Activated CD8-positive, alpha-beta memory T cell treated with anti-CD3 and anti-CD28 coated beads, Interleukin-2, amount 50 U/mL, for 48 hours (primary cell): ENCODE results near the gene RB1.

Experiments used
- DNase-seq: peaks from one replicate; pipeline ENCODE4 v3.0.0-alpha.2; 2020

Gene RB1

GRCh38 chr13:48303359-48304142, at the start of gene RB1:
Gene RB1, plus strand, starts transcription at chr13:48303751. Its CDS starts 162 bp downstream, at chr13:48303913.
- DNase-seq = peak; percentile 94

GRCh38 chr13:48253849-48254248, 49.7 kb upstream of the RB1 start:
- DNase-seq = no peak

DNA sequence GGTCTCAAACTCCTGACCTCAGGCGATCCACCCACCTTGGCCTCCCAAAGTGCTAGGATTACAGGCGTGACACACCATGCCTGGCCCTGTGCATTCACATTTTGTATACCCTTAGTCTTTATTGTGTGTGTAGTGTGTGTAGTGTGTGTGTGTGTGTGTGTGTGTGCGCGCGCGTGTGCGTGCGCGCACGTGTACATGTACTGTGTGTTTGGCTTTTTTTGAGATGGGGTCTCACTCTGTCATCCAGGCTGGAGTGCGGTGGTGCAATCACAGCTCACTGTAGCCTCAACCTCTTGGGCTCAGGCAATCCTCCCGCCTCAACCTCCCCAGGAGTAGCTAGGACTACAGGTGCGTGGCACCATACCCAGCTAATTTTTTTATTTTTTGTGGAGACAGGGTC, 48.5 kb upstream of the RB1 start:
- DNase-seq = no peak

DNA sequence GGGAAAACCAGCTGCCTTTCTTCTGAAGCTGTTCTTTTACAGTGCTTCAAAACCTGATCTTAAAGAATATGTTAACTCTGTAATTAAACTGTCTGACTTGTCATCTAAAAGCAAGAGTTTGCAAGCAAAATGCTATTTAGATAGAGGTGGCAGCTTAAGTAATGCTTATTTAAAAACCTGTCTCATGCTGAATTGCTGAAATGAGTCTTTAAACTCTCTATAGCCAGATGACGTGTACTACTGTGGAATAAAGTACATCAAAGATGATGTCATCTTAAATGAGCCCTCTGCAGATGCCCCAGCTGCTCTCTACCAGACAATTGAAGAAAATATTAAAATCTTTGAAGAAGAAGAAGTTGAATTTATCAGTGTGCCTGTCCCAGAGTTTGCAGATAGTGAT, 47.6 kb upstream of the RB1 start:
- no peak for DNase-seq

- DNase-seq = no peak
Measured at GRCh38 chr13:48258002-48258401, 45.5 kb upstream of the RB1 start.

GRCh38 chr13:48258430-48258829, 45.1 kb upstream of the RB1 start:
- DNase-seq = no peak

- DNase-seq = no peak
Measured at GRCh38 chr13:48260970-48261369, 42.6 kb upstream of the RB1 start.

DNA sequence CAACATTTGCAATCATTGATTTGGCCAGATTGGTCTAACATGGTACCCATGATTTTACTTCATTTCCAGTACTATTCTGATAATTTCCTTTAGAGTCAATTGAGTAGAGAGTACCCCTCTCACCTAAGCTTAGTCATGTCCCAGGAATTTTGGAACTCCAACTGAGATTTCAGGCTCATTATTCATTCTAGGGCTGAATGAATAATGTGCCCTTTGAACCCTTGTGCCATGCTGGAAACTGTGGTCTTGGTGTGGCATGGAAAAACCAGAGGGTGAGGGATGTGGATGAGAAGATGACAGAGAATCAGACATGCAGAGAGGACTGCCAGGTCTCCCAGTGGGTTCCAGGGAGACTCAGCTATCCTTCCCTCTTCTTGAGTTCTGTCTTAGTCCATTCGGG, 40.4 kb upstream of the RB1 start:
- no peak for DNase-seq

DNA sequence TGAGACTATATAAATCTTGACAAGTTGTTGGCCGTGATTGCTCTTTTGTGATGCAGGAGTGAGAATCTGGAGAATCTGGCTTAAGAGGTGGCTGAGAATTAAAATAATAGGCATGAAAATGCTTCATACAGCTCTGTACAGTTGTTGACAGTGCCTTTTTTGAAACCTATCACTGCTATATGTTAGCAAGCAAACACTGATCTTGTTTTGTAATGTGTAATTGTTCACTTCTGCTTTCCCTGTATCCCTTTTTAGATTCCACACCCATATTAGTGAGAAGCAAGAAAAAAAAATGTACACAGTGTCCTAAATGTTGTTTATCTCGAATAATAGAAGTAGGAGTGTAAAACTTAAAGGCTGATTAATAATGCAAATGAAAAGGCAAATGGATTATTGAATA, 39.5 kb upstream of the RB1 start:
- no peak for DNase-seq

DNA sequence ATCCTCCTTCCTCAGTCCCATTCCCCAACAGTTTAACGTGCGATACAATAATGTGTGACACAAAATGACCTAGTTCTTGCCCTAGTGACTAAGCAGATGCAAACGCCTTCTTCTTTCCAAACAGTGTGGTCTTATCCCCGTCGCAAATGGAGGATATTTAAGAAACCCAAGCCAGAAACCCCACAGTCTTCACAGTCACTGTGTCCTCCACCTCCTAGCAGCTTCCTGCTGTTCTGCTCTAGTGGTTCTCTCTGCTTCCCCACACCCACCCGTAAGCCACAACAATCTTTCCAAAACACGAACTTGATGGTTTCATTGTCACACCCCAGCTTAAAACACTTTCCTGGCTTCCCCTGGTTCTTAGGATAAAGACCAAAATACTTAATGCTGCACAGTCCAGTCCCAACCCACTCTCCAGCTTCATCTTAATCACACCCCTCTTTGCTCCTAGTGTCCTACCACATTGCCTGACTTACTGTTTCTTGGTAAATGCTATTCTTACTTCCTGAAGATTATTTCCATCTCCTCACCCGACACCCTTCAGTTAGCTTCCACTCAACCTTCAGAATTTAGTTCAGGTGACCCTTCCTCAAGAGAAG, 38.2 kb upstream of the RB1 start:
- DNase-seq = no peak

DNA sequence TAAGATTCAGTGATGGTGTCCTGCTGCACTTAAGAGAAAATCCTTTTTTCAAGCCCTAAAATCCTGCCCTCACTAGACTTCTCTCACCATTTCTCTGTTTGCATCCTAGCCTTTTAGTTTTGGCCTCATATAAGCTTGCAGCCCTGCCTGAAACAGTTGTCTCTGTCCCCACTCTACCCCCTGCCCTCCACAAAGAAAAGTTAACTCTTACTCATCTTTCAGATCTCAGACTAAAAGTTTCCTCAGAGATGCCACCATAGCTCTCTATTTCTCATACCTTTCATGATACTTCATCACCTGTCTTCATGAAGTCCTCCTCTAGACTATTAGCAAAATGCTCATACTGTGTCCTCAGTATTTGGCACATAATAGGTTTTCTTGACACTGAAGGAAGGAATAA, 37.4 kb upstream of the RB1 start:
- DNase-seq = no peak

- DNase-seq = no peak
Measured at GRCh38 chr13:48266701-48267639, 36.6 kb upstream of the RB1 start.

GRCh38 chr13:48268019-48268418, 35.5 kb upstream of the RB1 start:
- no peak for DNase-seq

DNA sequence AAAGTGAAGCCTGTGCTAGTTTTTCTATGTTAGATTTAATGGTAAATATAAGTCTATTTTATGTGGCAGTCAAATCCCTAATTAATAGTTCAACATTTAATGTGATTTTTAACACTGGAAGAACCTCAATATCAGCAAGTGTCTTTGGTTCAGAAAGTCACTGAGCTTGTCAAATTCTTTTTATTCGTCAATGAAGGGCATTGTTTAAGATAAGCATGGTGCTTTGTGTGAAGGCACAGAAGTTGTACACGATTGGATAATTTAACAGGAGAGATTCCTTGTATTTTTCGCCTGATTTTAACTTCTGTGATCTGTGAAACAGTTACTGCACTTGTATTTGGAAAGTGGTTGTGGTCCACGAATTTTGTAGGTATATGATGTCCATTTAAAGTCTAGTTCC, 30.2 kb upstream of the RB1 start:
- DNase-seq = no peak

- no peak for DNase-seq
Measured at GRCh38 chr13:48275507-48275906, 28.0 kb upstream of the RB1 start.

DNA sequence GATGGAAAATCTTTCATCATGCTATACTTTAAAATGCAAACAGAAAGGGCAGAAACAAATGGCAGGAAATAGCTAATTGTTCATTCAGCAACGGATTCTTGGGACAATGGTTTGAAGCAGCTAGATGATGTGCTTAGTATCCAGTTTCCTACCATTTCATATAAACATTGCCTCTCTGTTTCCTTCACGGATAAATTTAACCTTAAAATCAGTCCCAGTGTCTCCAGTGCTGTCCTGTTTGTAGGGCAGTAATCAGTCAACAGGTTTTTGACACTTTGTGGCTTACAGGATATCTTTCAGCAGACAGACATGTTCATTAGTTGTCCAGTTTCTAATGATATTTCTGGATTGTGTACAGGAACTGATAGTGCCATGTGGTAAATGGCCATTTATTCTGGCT, 24.7 kb upstream of the RB1 start:
- no peak for DNase-seq

GRCh38 chr13:48281556-48281955, 22.0 kb upstream of the RB1 start:
- DNase-seq = no peak

DNA sequence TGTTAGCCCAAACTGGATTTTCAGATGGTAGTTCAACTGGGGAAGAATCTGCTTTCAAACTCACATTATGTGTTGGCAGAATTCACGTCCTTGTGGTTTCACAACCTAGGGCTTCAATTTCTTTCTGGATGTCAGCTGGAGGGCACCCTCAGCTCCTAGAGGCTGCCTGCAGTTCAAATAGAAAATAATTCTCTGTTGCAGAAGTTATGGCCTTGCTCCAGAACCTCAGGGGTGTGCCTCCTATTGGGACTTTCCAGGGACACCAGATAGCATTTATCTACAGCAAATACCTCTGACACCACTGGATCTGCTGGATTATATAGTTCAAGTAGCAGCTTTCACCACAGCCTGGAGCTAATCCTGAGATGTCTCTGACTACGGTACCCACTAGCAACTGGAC, 11.8 kb upstream of the RB1 start:
- no peak for DNase-seq

GRCh38 chr13:48292650-48293049, 10.9 kb upstream of the RB1 start:
- no peak for DNase-seq

GRCh38 chr13:48294653-48295052, 8.9 kb upstream of the RB1 start:
- no peak for DNase-seq

DNA sequence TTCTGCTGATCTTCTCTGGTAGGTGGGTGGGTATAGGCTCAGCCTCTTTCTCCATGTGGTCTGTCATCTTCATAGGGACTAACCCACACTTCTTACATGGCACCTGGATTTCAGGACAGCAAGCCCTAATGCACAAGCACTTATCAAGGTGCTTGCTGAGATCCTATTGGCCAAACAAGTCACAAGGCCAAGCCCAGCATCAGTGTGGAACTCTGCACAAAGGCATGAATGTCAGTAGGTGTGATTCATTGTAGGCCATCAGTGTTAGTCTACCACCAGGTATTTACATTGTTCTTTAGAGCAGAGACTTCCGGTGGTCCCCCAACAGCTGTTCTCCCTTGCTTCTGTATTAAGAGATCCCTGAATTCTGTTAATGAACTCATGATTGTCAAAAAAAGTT, 8.3 kb upstream of the RB1 start:
- DNase-seq = no peak

DNA sequence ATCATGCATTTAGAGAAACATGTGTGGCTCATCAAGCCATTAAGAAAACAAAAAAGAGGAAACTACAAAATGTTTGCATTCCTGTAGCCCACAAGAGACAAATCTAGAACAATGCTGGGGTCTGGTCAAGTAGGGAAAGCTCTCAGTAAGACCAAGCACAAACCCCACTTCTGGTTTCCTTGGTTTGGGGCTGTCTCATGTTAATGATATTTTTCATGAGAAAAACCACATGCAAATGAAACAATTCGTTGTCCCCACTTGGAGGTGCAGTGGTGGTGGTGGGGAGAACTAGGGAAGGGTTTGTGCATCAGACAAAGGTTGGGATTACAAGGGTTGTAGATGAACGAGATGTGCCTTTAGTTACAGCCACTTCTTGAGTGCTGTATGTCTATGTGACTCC, 7.0 kb upstream of the RB1 start:
- DNase-seq = no peak

GRCh38 chr13:48297131-48297786, 6.3 kb upstream of the RB1 start:
- DNase-seq = no peak
